ENCODE results near the gene MYBPC1. TPM values are rescaled to one million over a fixed set of nuclear protein-coding genes. Genes with fewer than 3 reads are reported as not detected.

MYBPC1 gene
- total and polyA plus RNA-seq, 2 of the 13 experiments (the other 11 are each of a cell fraction or from before 2014, with no cell fraction given), result 0.31 to 0.53 TPM

DNA sequence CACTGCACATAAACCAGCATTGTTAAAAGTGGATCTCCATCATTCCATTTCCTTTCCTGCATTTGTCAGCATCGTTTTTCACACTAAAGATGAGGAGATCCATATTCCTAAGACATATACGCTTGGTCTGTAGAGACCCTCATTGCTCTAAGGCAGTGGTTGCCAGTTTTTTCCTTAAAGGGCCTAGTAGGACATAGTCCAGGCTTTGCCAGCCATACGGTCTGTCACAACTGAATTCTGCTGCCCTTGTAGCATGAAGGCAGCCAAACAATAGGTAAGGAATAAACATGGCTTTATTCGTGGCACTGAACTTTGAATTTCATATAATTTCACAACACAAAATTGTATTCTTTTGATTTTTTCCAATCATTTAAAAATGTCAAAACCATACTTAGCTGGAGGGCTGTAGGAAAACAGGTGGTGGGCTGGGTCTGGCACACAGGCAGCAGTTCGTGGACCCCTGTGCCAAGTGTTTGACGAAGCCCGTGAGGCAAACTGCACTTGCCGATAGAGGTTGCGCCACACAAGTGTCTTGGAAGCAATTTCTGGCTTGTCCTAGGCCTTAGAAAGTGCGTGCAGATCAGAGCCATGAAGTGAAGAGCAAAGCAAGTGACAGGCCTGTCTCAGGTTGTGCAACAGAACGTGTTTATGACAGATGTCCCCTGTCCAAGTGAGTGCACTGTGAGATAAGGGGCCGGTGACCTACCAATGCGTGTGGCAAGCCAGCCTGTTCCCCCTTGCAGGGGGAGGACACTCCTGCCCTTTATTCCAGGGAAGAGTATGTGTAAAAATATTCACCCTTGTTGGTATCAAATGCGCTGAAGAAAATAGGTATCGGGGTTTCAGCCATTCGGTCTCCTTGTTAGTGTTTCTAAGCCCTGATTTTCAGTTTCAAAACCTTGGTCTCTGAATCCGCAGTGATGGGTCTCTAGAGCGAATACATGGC lies 101.8 kb downstream of the MYBPC1 start (continued):
- TF ChIP-seq AGO2 (optimal IDR thresholded peaks at IDR 0.05; ENCODE audit: low read depth, low read length) (no peak), NFIC (IDR thresholded peaks at IDR 0.05; ENCODE audit: low read length) (no peak), NR0B2 (CRISPR knock-in tag; IDR thresholded peaks at IDR 0.05) (no peak; the same call in 1 of the 2 replicates), ZBTB4 (CRISPR knock-in tag; IDR thresholded peaks at IDR 0.05; ENCODE audit: borderline replicate concordance) (no peak), ZFYVE20 (CRISPR knock-in tag; IDR thresholded peaks at IDR 0.05; ENCODE audit: borderline replicate concordance, low read depth) (no peak), THAP11 (CRISPR knock-in tag; IDR thresholded peaks at IDR 0.05) (peak; percentile 49), ZNF232 (CRISPR knock-in tag; IDR thresholded peaks at IDR 0.05; ENCODE audit: borderline replicate concordance) (no peak; the same call in 1 of the 2 replicates), ZNF883 (CRISPR knock-in tag; IDR thresholded peaks at IDR 0.05; ENCODE audit: not compliant biosample characterization) (no peak), MEIS1 (CRISPR knock-in tag; IDR thresholded peaks at IDR 0.05; ENCODE audit: borderline replicate concordance) (peak; percentile 93; the same call in 1 of the 2 replicates), ZNF263 (CRISPR knock-in tag; IDR thresholded peaks at IDR 0.05) (no peak; the same call in 1 of the 2 replicates), ZNF10 (CRISPR knock-in tag; IDR thresholded peaks at IDR 0.05; ENCODE audit: borderline replicate concordance, low read depth) (no peak), HNRNPK (IDR thresholded peaks at IDR 0.05; ENCODE audit: low read depth, low read length, poor library complexity, severe bottlenecking) (no peak), ZNF766 (CRISPR knock-in tag; IDR thresholded peaks at IDR 0.05; ENCODE audit: borderline replicate concordance) (no peak), SMAD1 (CRISPR knock-in tag; IDR thresholded peaks at IDR 0.05; ENCODE audit: borderline replicate concordance, low read depth) (no peak), TAF1 (CRISPR knock-in tag; IDR thresholded peaks at IDR 0.05) (no peak; the same call in none of the 2 replicates), ZNF337 (CRISPR knock-in tag; IDR thresholded peaks at IDR 0.05; ENCODE audit: borderline replicate concordance, low read depth) (no peak)
- TF ChIP-seq, protein P1, sequence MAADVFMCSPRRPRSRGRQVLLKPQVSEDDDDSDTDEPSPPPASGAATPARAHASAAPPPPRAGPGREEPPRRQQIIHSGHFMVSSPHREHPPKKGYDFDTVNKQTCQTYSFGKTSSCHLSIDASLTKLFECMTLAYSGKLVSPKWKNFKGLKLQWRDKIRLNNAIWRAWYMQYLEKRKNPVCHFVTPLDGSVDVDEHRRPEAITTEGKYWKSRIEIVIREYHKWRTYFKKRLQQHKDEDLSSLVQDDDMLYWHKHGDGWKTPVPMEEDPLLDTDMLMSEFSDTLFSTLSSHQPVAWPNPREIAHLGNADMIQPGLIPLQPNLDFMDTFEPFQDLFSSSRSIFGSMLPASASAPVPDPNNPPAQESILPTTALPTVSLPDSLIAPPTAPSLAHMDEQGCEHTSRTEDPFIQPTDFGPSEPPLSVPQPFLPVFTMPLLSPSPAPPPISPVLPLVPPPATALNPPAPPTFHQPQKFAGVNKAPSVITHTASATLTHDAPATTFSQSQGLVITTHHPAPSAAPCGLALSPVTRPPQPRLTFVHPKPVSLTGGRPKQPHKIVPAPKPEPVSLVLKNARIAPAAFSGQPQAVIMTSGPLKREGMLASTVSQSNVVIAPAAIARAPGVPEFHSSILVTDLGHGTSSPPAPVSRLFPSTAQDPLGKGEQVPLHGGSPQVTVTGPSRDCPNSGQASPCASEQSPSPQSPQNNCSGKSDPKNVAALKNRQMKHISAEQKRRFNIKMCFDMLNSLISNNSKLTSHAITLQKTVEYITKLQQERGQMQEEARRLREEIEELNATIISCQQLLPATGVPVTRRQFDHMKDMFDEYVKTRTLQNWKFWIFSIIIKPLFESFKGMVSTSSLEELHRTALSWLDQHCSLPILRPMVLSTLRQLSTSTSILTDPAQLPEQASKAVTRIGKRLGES (CRISPR knock-in tag; IDR thresholded peaks at IDR 0.05; ENCODE audit: borderline replicate concordance), result no peak
- TF ChIP-seq, protein P2, sequence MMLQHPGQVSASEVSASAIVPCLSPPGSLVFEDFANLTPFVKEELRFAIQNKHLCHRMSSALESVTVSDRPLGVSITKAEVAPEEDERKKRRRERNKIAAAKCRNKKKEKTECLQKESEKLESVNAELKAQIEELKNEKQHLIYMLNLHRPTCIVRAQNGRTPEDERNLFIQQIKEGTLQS (CRISPR knock-in tag; IDR thresholded peaks at IDR 0.05), result no peak
